H1 (cell line): ENCODE measurements around the gene LY6G6C. TPM values are rescaled to one million over a fixed set of nuclear protein-coding genes. Genes with fewer than 3 reads are reported as not detected.
A peak's percentile ranks its signal among the peaks of the same experiment; 100 is the strongest.

ENCODE experiments used
- CTCF ChIA-PET: fragments of 300-600 bp; sonication (Branson Sonifier 250); formaldehyde crosslinking; loops from one replicate; lab custom pipeline; 2021; ENCODE audit not compliant: partially characterized antibody; lab: Charles Lee
- POLR2A ChIA-PET: fragments of 300-600 bp; sonication (Branson Sonifier 250); formaldehyde crosslinking; loops from one replicate; lab custom pipeline; 2021; ENCODE audit warnings: inconsistent platforms; ENCODE audit not compliant: partially characterized antibody; lab: Charles Lee
- DNase-seq, 2 experiments: peaks; one replicate each; pipeline versions ENCODE4 v3.0.0 to v3.0.0-alpha.2; 2010 to 2022; ENCODE audit warnings: low spot score in 2 of 2, low read depth in 1 of 2, mixed read lengths in 1 of 2
- FAIRE-seq: peaks from 2 replicates; lab custom pipeline; 2011; peaks lifted over from hg19 to GRCh38; lab: Jason Lieb, UNC
- H2AFZ ChIP-seq: 2 replicates; pipeline ENCODE4 v1.8.1; 2012; ENCODE audit warnings: low read length, inconsistent platforms
- H2AK5ac ChIP-seq: 2 replicates; pipeline ENCODE4 v1.6.1; 2013; ENCODE audit warnings: low read depth, low read length
- H2BK120ac ChIP-seq: replicated peaks from 2 replicates; pipeline ENCODE3; 2013; ENCODE audit warnings: low read depth, low read length, inconsistent platforms
- H2BK12ac ChIP-seq: 2 replicates; pipeline ENCODE4 v1.6.1; 2013; ENCODE audit warnings: low read depth, low read length
- H2BK15ac ChIP-seq: 2 replicates; pipeline ENCODE4 v1.6.1; 2013; ENCODE audit warnings: low read length
- H2BK20ac ChIP-seq: 2 replicates; pipeline ENCODE4 v1.6.1; 2013; ENCODE audit warnings: low read length
- H2BK5ac ChIP-seq: 2 replicates; pipeline ENCODE4 v1.6.1; 2013; ENCODE audit warnings: low read depth, low read length
- H3K14ac ChIP-seq: 2 replicates; pipeline ENCODE4 v1.6.1; 2013; ENCODE audit warnings: inconsistent platforms; ENCODE audit not compliant: insufficient read length
- H3K18ac ChIP-seq: 2 replicates; pipeline ENCODE4 v1.6.1; 2013; ENCODE audit warnings: low read length; ENCODE audit errors: extremely low read depth
- H3K23ac ChIP-seq: 2 replicates; pipeline ENCODE4 v1.6.1; 2013; ENCODE audit warnings: inconsistent platforms; ENCODE audit not compliant: insufficient read length
- H3K23me2 ChIP-seq: 2 replicates; pipeline ENCODE4 v1.6.1; 2013; ENCODE audit warnings: low read depth, low read length
- H3K27ac ChIP-seq: 2 replicates; pipeline ENCODE4 v1.6.1; 2011; ENCODE audit warnings: low read depth, low read length, inconsistent platforms
- H3K27me3 ChIP-seq, 4 experiments: replicated peaks in 1 of 4; 1 replicate in 1 of 4; 2 replicates in 3 of 4; pipeline versions ENCODE4 v1.6.1 to v1.8.1; 2011 to 2013; ENCODE audit warnings: low read length in 3 of 4, mild to moderate bottlenecking in 3 of 4, inconsistent platforms in 2 of 4, mixed read lengths in 2 of 4, moderate library complexity in 1 of 4; ENCODE audit not compliant: control insufficient read depth in 3 of 4, insufficient read depth in 3 of 4; ENCODE audit errors: extremely low read depth in 1 of 4
- H3K36me3 ChIP-seq, 4 experiments: 2 replicates each; pipeline versions ENCODE4 v1.6.1 to v1.8.1; 2011 to 2013; ENCODE audit warnings: mild to moderate bottlenecking in 4 of 4, low read length in 3 of 4, moderate library complexity in 2 of 4, control low read depth in 1 of 4, inconsistent platforms in 1 of 4; ENCODE audit not compliant: insufficient read depth in 4 of 4, control insufficient read depth in 2 of 4
- H3K4ac ChIP-seq: replicated peaks from 2 replicates; pipeline ENCODE3; 2013; ENCODE audit warnings: low read length, low read depth, mixed read lengths, inconsistent platforms; ENCODE audit not compliant: insufficient read length
- H3K4me1 ChIP-seq, 4 experiments: replicated peaks in 1 of 4; 1 replicate in 1 of 4; 2 replicates in 3 of 4; pipeline versions ENCODE4 v1.6.1 to v1.8.1; 2011 to 2013; ENCODE audit warnings: low read length in 3 of 4, inconsistent platforms in 2 of 4, mixed read lengths in 1 of 4; ENCODE audit not compliant: insufficient read depth in 4 of 4, control insufficient read depth in 3 of 4
- H3K4me2 ChIP-seq, 2 experiments: 2 replicates each; pipeline versions ENCODE4 v1.6.1 to v1.8.1; 2011 to 2013; ENCODE audit warnings: low read depth in 2 of 2, low read length in 2 of 2, control low read depth in 1 of 2, inconsistent platforms in 1 of 2, mild to moderate bottlenecking in 1 of 2; ENCODE audit not compliant: insufficient read depth in 1 of 2
- H3K4me3 ChIP-seq, 4 experiments: fragments of 200-600, 300-600 bp in 1 of 4; sonication (generic), shearing (Covaris generic), sonication (Bioruptor Twin) in 1 of 4; 2 replicates each; pipeline versions ENCODE4 v1.5.1 to v1.8.1; 2011 to 2016; ENCODE audit warnings: low read length in 4 of 4, low read depth in 3 of 4, control low read depth in 2 of 4, inconsistent platforms in 2 of 4, mild to moderate bottlenecking in 2 of 4, mixed read lengths in 1 of 4, moderate library complexity in 1 of 4; ENCODE audit not compliant: insufficient read depth in 2 of 4; ENCODE audit errors: extremely low read depth in 1 of 4
- H3K56ac ChIP-seq: replicated peaks from 2 replicates; pipeline ENCODE3; 2013; ENCODE audit warnings: low read depth, mild to moderate bottlenecking, mixed read lengths, low read length, inconsistent platforms; ENCODE audit not compliant: insufficient read length
- H3K79me1 ChIP-seq: 2 replicates; pipeline ENCODE4 v1.6.1; 2013; ENCODE audit warnings: low read depth, low read length, control low read depth
- H3K79me2 ChIP-seq, 2 experiments: 2 replicates each; pipeline versions ENCODE4 v1.6.1 to v1.8.1; 2012 to 2013; ENCODE audit warnings: low read length in 2 of 2, mild to moderate bottlenecking in 2 of 2, inconsistent platforms in 1 of 2; ENCODE audit not compliant: insufficient read depth in 2 of 2, control insufficient read depth in 1 of 2
- H3K9ac ChIP-seq, 4 experiments: replicated peaks in 1 of 4; 1 replicate in 1 of 4; 2 replicates in 3 of 4; pipeline versions ENCODE4 v1.6.1 to v1.8.1; 2011 to 2013; ENCODE audit warnings: low read depth in 3 of 4, low read length in 3 of 4, control low read depth in 2 of 4, mild to moderate bottlenecking in 2 of 4, moderate library complexity in 2 of 4, inconsistent platforms in 1 of 4; ENCODE audit errors: extremely low read depth in 1 of 4
- H3K9me3 ChIP-seq, 2 experiments: 2 replicates each; pipeline versions ENCODE4 v1.6.1 to v1.8.1; 2012 to 2013; ENCODE audit warnings: mild to moderate bottlenecking in 2 of 2, moderate library complexity in 2 of 2, control low read depth in 1 of 2, inconsistent platforms in 1 of 2, low read depth in 1 of 2, low read length in 1 of 2, mixed read lengths in 1 of 2; ENCODE audit not compliant: insufficient read depth in 2 of 2
- H4K20me1 ChIP-seq, 2 experiments: replicated peaks in 1 of 2; 2 replicates each; pipeline versions ENCODE3 to v1.8.1; 2011 to 2013; ENCODE audit warnings: inconsistent platforms in 2 of 2, low read length in 2 of 2, mild to moderate bottlenecking in 1 of 2; ENCODE audit not compliant: insufficient read depth in 2 of 2, control insufficient read depth in 1 of 2
- H4K5ac ChIP-seq: 2 replicates; pipeline ENCODE4 v1.6.1; 2013; ENCODE audit warnings: low read length, low read depth, mixed read lengths, inconsistent platforms; ENCODE audit not compliant: insufficient read length
- H4K8ac ChIP-seq: 2 replicates; pipeline ENCODE4 v1.8.0; 2013; ENCODE audit warnings: mild to moderate bottlenecking, moderate library complexity, low read length, inconsistent platforms; ENCODE audit not compliant: insufficient read depth; ENCODE audit errors: extremely low read depth
- H4K91ac ChIP-seq: replicated peaks from 2 replicates; pipeline ENCODE3; 2013; ENCODE audit warnings: low read length, mixed read lengths, inconsistent platforms; ENCODE audit not compliant: insufficient read length
- ATF3 ChIP-seq: IDR thresholded peaks from 2 replicates; pipeline ENCODE4 v1.6.1; 2011; ENCODE audit warnings: low read depth, mild to moderate bottlenecking, low read length; ENCODE audit not compliant: insufficient read depth
- CEBPB ChIP-seq: IDR thresholded peaks from 2 replicates; pipeline ENCODE4 v1.6.1; 2012; ENCODE audit warnings: low read depth, low read length
- CTBP2 ChIP-seq: IDR thresholded peaks from 2 replicates; pipeline ENCODE4 v1.7.0; 2011; ENCODE audit warnings: borderline replicate concordance, mild to moderate bottlenecking, moderate library complexity, mixed read lengths, low read length; ENCODE audit not compliant: insufficient read depth, insufficient read length
- EZH2 ChIP-seq: fragments of 200-600 bp; sonication (generic); IDR thresholded peaks from 2 replicates; pipeline ENCODE4 v1.7.1; 2012; ENCODE audit warnings: low read depth, mild to moderate bottlenecking, moderate library complexity, low read length, inconsistent platforms; ENCODE audit not compliant: severe bottlenecking
- KDM5A ChIP-seq: fragments of 200-600 bp; IDR thresholded peaks from 2 replicates; pipeline ENCODE4 v1.7.1; 2012; ENCODE audit warnings: mild to moderate bottlenecking, low read length, inconsistent platforms, mixed read lengths
- RNF2 ChIP-seq: fragments of 200-900, 300-1000 bp; sonication (generic); IDR thresholded peaks from 2 replicates; pipeline ENCODE4 v1.7.1; 2016; ENCODE audit warnings: borderline replicate concordance, low read depth, mild to moderate bottlenecking, antibody characterized with exemption, low read length; ENCODE audit not compliant: poor library complexity, severe bottlenecking; ENCODE audit errors: missing control alignments
- SRF ChIP-seq: IDR thresholded peaks from 2 replicates; pipeline ENCODE4 v1.6.1; 2011; ENCODE audit warnings: mild to moderate bottlenecking, low read depth, low read length, moderate library complexity
- TCF12 ChIP-seq: IDR thresholded peaks from 2 replicates; pipeline ENCODE4 v1.6.1; 2011; ENCODE audit warnings: low read depth, mild to moderate bottlenecking, low read length
- TEAD4 ChIP-seq: IDR thresholded peaks from 2 replicates; pipeline ENCODE4 v1.6.1; 2012; ENCODE audit warnings: low read depth, low read length, inconsistent platforms, mixed read lengths
- ZNF274 ChIP-seq: IDR thresholded peaks from 2 replicates; pipeline ENCODE4 v1.7.0; 2012; ENCODE audit warnings: low read length, borderline replicate concordance; ENCODE audit errors: extremely low read depth
- WGBS, 2 experiments: shearing (Covaris generic) in 1 of 2; methylation state at CpG; one replicate each; pipeline versions ENCODE4 v1.1.6 to v1.1.7; 2013 to 2015; ENCODE audit warnings: low lambda C conversion rate in 2 of 2, mixed read lengths in 2 of 2, inconsistent platforms in 1 of 2, low coverage in 1 of 2, missing lambda C conversion rate in 1 of 2; ENCODE audit not compliant: insufficient replicate concordance in 2 of 2, insufficient coverage in 1 of 2, insufficient read length in 1 of 2; ENCODE audit errors: extremely low coverage in 1 of 2, missing lambda C conversion rate in 1 of 2; 5-methylcytosine and 5-hydroxymethylcytosine counted together
- polyA plus RNA-seq, 7 experiments: library from polyadenylated mRNA; depleted of rRNA in 3 of 7; stranded (reverse) in 5 of 7; unstranded in 2 of 7; fragments of >200 nt in 5 of 7; fragments of 200-250 nt in 2 of 7; gene quantifications; 1 replicate in 5 of 7; 2 replicates in 1 of 7; 4 replicates in 1 of 7; pipeline versions ENCODE4 v1.2.1 to v1.2.3, GENCODE V29; 2011 to 2013; ENCODE audit warnings: missing spikeins in 2 of 7, mixed read lengths in 2 of 7
- total RNA-seq: library from RNA; stranded (reverse); fragmentation: NEBNext Ultra II Directional; extraction: Animal tissue kit (Norgen Biotek cat#: 25700); gene quantifications from 2 replicates; pipeline ENCODE4 v1.2.1, GENCODE V29; 2021

The LY6G6C gene
- total and polyA plus RNA-seq, 2 of the 8 experiments (the other 6 are each of a cell fraction or from before 2014, with no cell fraction given) = 0.23 TPM; not detected in 1

GRCh38 chr6:31762878-31763618, 41.5 kb upstream of the LY6G6C start:
- peak overlapping the region in 1 of 2 experiments; percentile 6; a peak in 1 of 4 replicates for H3K4me2 ChIP-seq
- H2BK15ac ChIP-seq = 0 out of 2 replicates have a peak overlapping the region, but pooled peaks have one; percentile 12
- H3K9me3 ChIP-seq = no peaks in the 10 kb centered on the region
- H2AFZ ChIP-seq = no peak overlapping the region
- H4K91ac ChIP-seq = peak overlapping the region; percentile 31
- no peaks in the 10 kb centered on the region for H3K79me2 ChIP-seq
- no peak overlapping the region for H3K4me3 ChIP-seq
- no peak overlapping the region for H2BK20ac ChIP-seq
- no peak overlapping the region for H3K56ac ChIP-seq
- H3K27ac ChIP-seq = 0 out of 2 replicates have a peak overlapping the region, but pooled peaks have one; percentile 32
- H3K18ac ChIP-seq = no peak overlapping the region
- H4K20me1 ChIP-seq = no peaks in the 10 kb centered on the region
- H4K5ac ChIP-seq = no peak overlapping the region
- H2AK5ac ChIP-seq = no peak overlapping the region
- no peak overlapping the region for H3K4ac ChIP-seq
- H4K8ac ChIP-seq = no peak overlapping the region; the same call in 1 of the 2 replicates
- CTCF ChIA-PET = interaction anchor here (0.8 to 1.6 kb wide), 9 partner anchors 10 to 133 kb away, joined by 3 to 5 read pairs (median 3); partner anchors contain the start of genes CLIC1 and VWA7
- DNase-seq (no peak), FAIRE-seq (no peak)
- peaks cover 0 to 11% (median under 1%) of the 10 kb centered on the region in 4 experiments; a peak in 4 of 7 replicates for H3K4me1 ChIP-seq
- peak overlapping the region; percentile 20; the same call in 1 of the 2 replicates for H2BK5ac ChIP-seq
- H3K23ac ChIP-seq = no peak overlapping the region
- H3K9ac ChIP-seq = no peak overlapping the region; a peak in 1 of 7 replicates
- H3K23me2 ChIP-seq = peaks cover 3% of the 10 kb centered on the region; the same call in 1 of the 2 replicates
- H2BK12ac ChIP-seq = no peak overlapping the region
- H3K36me3 ChIP-seq = peaks cover 0 to 16% (median 1%) of the 10 kb centered on the region in 4 experiments; a peak in 3 of 8 replicates
- 91% methylated on average over 8 of the region's 8 CpGs; no CpG with 5 or more reads in 1 of the 2 experiments for WGBS, 2 experiments
- H2BK120ac ChIP-seq = no peak overlapping the region
- POLR2A ChIA-PET = interaction anchor here (0.6 to 1.6 kb wide), 12 partner anchors 10 to 102 kb away, joined by 3 to 12 read pairs (median 3); partner anchors contain the start of genes ABHD16A, C6orf47, CLIC1 and DDAH2
- H3K27me3 ChIP-seq = no peaks in the 10 kb centered on the region
- no peak overlapping the region for H3K14ac ChIP-seq
- no peaks in the 10 kb centered on the region for H3K79me1 ChIP-seq
- TF ChIP-seq SRF (no peak), TCF12 (no peak), ATF3 (no peak), CTBP2 (no peak), EZH2 (no peak), RNF2 (no peak), KDM5A (no peak), TEAD4 (no peak), CEBPB (no peak), ZNF274 (no peak)
